ENCODE results near the gene ARID5B. TPM values are rescaled to one million over a fixed set of nuclear protein-coding genes. Genes with fewer than 3 reads are reported as not detected.

ARID5B gene
- total RNA-seq, 1 experiment from 2014 or later, result 0.04 TPM

- H3K27ac ChIP-seq (ENCODE audit: insufficient read length, low read depth, low read length), result no peak overlapping the region
- H3K4me1 Mint-ChIP-seq, result peaks cover 37 to 49% of the 10 kb centered on the region in 2 experiments
- no peak overlapping the region for H3T11ph ChIP-seq (ENCODE audit: low read length)
- DNase-seq, result no peak
- peaks cover 29% of the 10 kb centered on the region; the same call in 1 of the 2 replicates for H3K27me3 ChIP-seq (ENCODE audit: insufficient read depth, low read length)
- H3K9me3 ChIP-seq (ENCODE audit: control insufficient read depth, low read depth, low read length), result no peaks in the 10 kb centered on the region
- TF ChIP-seq, protein P1, sequence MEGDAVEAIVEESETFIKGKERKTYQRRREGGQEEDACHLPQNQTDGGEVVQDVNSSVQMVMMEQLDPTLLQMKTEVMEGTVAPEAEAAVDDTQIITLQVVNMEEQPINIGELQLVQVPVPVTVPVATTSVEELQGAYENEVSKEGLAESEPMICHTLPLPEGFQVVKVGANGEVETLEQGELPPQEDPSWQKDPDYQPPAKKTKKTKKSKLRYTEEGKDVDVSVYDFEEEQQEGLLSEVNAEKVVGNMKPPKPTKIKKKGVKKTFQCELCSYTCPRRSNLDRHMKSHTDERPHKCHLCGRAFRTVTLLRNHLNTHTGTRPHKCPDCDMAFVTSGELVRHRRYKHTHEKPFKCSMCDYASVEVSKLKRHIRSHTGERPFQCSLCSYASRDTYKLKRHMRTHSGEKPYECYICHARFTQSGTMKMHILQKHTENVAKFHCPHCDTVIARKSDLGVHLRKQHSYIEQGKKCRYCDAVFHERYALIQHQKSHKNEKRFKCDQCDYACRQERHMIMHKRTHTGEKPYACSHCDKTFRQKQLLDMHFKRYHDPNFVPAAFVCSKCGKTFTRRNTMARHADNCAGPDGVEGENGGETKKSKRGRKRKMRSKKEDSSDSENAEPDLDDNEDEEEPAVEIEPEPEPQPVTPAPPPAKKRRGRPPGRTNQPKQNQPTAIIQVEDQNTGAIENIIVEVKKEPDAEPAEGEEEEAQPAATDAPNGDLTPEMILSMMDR (conservative IDR thresholded peaks at IDR 0.05), result no peak
- no peak overlapping the region for H3K27ac Mint-ChIP-seq
- no peak overlapping the region for H3K18ac ChIP-seq (ENCODE audit: insufficient read length, low read depth, low read length)
- no peak overlapping the region for H3K9ac ChIP-seq (ENCODE audit: extremely low read depth, insufficient read length, low read length)
- H2BK15ac ChIP-seq (ENCODE audit: low read depth, low read length), result no peak overlapping the region
- H3K4me1 ChIP-seq (ENCODE audit: insufficient read depth, low read length), result no peaks in the 10 kb centered on the region
- H3K4ac ChIP-seq (ENCODE audit: low read depth, low read length), result no peak overlapping the region
- no peak overlapping the region for H2AFZ ChIP-seq (ENCODE audit: low read length)
- H2BK20ac ChIP-seq (ENCODE audit: low read depth, low read length, poor library complexity, severe bottlenecking), result no peak overlapping the region
- H4K20me1 ChIP-seq (ENCODE audit: control insufficient read depth, insufficient read depth, insufficient read length), result no peaks in the 10 kb centered on the region
- no peaks in the 10 kb centered on the region; a peak in 1 of 5 replicates for H3K9me3 Mint-ChIP-seq
- H2BK120ac ChIP-seq (ENCODE audit: low read depth, low read length, poor library complexity, severe bottlenecking), result no peak overlapping the region
- no peak overlapping the region for H4K5ac ChIP-seq (ENCODE audit: insufficient read length, low read depth, low read length)
- H3K14ac ChIP-seq (ENCODE audit: insufficient read depth, low read length), result no peak overlapping the region
- H3K36me3 Mint-ChIP-seq (ENCODE audit: insufficient read depth in 1 of 3, low read depth in 3 of 3), result no peaks in the 10 kb centered on the region; a peak in 1 of 7 replicates
- H3K79me2 ChIP-seq (ENCODE audit: insufficient read depth, low read length), result no peaks in the 10 kb centered on the region
- no peak overlapping the region for H3K4me2 ChIP-seq (ENCODE audit: insufficient read depth, insufficient read length, low read length)
- no peak overlapping the region for H2BK12ac ChIP-seq (ENCODE audit: insufficient read length, low read depth, low read length)
- peaks cover 38% of the 10 kb centered on the region for H3K23me2 ChIP-seq (ENCODE audit: insufficient read length, low read depth, low read length, poor library complexity, severe bottlenecking)
- no peaks in the 10 kb centered on the region for H3K79me1 ChIP-seq (ENCODE audit: insufficient read depth, low read depth, low read length, poor library complexity, severe bottlenecking)
- H3K27me3 Mint-ChIP-seq (ENCODE audit: low read depth), result peaks cover 67% of the 10 kb centered on the region
- no peak overlapping the region for H4K8ac ChIP-seq (replicated peaks; ENCODE audit: insufficient read length, low read depth, low read length)
- no peak overlapping the region for H3K23ac ChIP-seq (ENCODE audit: insufficient read length, low read depth, low read length)
- no peak overlapping the region for H2AK5ac ChIP-seq (ENCODE audit: insufficient read length, low read length)
- H4K91ac ChIP-seq (ENCODE audit: insufficient read length, low read depth, low read length), result no peak overlapping the region
- H3K56ac ChIP-seq (ENCODE audit: insufficient read length, low read depth, low read length), result no peak overlapping the region
- H3K4me3 Mint-ChIP-seq, result peak overlapping the region in 1 of 2 experiments; percentile 38; a peak in 3 of 5 replicates
- H2BK5ac ChIP-seq (ENCODE audit: insufficient read length, low read length), result no peak overlapping the region
- WGBS (ENCODE audit: extremely low coverage, insufficient read length, low lambda C conversion rate), result no CpG with 5 or more reads among the region's 2 CpGs
Observed at GRCh38 chr10:61898435-61898778, 3.1 kb upstream of the ARID5B start.
